ENCODE results near the gene ADORA1. TPM values are rescaled to one million over a fixed set of nuclear protein-coding genes. Genes with fewer than 3 reads are reported as not detected.

ADORA1 gene
- total and polyA plus RNA-seq, 4 donors: 0.33 to 1.1 (median 0.37) TPM

DNA sequence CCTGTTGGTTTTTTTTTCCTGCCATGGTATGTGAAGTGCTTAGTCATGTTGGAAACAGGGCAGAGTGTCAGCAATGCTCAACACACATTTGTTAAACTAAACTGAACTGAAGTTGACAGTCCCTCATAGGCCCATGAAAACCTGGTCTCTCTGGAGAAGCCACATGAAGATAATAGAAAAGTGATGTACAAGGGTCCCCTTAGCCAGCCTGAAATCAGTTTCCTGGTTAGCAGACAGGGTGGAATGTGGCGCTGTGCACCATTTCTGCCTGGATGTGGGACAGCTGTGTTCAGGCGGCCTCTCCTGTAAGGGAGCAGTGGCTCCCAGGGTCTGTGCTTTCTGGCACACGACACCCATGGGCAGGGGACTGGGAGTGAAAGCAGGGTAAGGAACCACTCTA lies 68.8 kb downstream of the ADORA1 start:
- Histone ChIP-seq H3K4me1 (ENCODE audit: control insufficient read depth in 4 of 4, insufficient read depth in 4 of 4, low read length in 3 of 4) (peaks cover 0 to 13% (median 8%) of the 10 kb centered on the region in 4 donors), H3K36me3 (ENCODE audit: control insufficient read depth in 4 of 4, insufficient read depth in 3 of 4, low read depth in 1 of 4, low read length in 3 of 4) (no peaks in the 10 kb centered on the region), H3K9ac (ENCODE audit: low read depth in 1 of 2, low read length in 2 of 2) (no peak overlapping the region), H3K27ac (ENCODE audit: low read depth in 1 of 2, low read length in 2 of 2) (no peak overlapping the region), H3K9me3 (ENCODE audit: control insufficient read depth in 4 of 4, low read length in 3 of 4) (no peaks in the 10 kb centered on the region), H3K4me3 (ENCODE audit: low read depth in 1 of 3, low read length in 3 of 3) (no peak overlapping the region), H3K27me3 (ENCODE audit: control insufficient read depth in 4 of 4, insufficient read depth in 4 of 4, low read length in 3 of 4) (no peaks in the 10 kb centered on the region)
- TF ChIP-seq RXRA (IDR thresholded peaks at IDR 0.05) (no peak), TAF1 (conservative IDR thresholded peaks at IDR 0.05) (no peak)
- DNase-seq (ENCODE audit: low spot score): no peak
- WGBS: 97% methylated on average over 3 of the region's 3 CpGs

DNA sequence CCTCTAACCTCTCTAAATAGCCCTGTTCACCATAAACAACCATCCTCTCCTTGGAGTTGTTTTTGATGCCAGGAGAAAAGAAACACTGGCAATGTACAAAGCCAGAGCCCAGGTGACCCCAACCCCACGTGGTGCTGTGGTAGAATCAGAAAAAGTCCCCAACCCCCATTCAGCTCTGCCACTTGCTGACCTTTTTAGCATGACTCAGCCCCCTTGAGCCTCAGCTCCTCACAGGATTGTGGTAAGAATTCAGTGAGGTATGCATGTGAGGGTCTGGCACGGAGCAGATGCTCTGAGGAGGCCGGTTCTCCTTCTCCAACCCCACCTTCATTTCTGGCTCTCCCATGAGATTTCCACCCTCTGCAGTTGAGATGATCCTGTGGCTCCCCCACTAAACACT lies 70.1 kb downstream of the ADORA1 start:
- Histone ChIP-seq H3K4me3 (ENCODE audit: low read depth in 1 of 3, low read length in 3 of 3) (no peak overlapping the region), H3K27ac (ENCODE audit: low read depth in 1 of 2, low read length in 2 of 2) (no peak overlapping the region), H3K36me3 (ENCODE audit: control insufficient read depth in 4 of 4, insufficient read depth in 3 of 4, low read depth in 1 of 4, low read length in 3 of 4) (no peaks in the 10 kb centered on the region), H3K9me3 (ENCODE audit: control insufficient read depth in 4 of 4, low read length in 3 of 4) (no peaks in the 10 kb centered on the region), H3K27me3 (ENCODE audit: control insufficient read depth in 4 of 4, insufficient read depth in 4 of 4, low read length in 3 of 4) (no peaks in the 10 kb centered on the region), H3K4me1 (ENCODE audit: control insufficient read depth in 4 of 4, insufficient read depth in 4 of 4, low read length in 3 of 4) (peaks cover 0 to 13% (median 8%) of the 10 kb centered on the region in 4 donors), H3K9ac (ENCODE audit: low read depth in 1 of 2, low read length in 2 of 2) (no peak overlapping the region)
- 73% methylated on average over 3 of the region's 3 CpGs for WGBS
- TF ChIP-seq SP1 (IDR thresholded peaks at IDR 0.05): no peak
- no peak for TF ChIP-seq FOXA2 (IDR thresholded peaks at IDR 0.05)
- no peak for TF ChIP-seq YY1 (IDR thresholded peaks at IDR 0.05)
- TF ChIP-seq FOXA1 (IDR thresholded peaks at IDR 0.05): no peak
- TF ChIP-seq, protein P1, sequence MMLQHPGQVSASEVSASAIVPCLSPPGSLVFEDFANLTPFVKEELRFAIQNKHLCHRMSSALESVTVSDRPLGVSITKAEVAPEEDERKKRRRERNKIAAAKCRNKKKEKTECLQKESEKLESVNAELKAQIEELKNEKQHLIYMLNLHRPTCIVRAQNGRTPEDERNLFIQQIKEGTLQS (IDR thresholded peaks at IDR 0.05): no peak
- TF ChIP-seq HNF4G (IDR thresholded peaks at IDR 0.05): no peak
- no peak for TF ChIP-seq NR2F2 (IDR thresholded peaks at IDR 0.05)
- no peak for TF ChIP-seq RXRA (IDR thresholded peaks at IDR 0.05)
- TF ChIP-seq HNF4A (conservative IDR thresholded peaks at IDR 0.05): no peak
- TF ChIP-seq, protein P2, sequence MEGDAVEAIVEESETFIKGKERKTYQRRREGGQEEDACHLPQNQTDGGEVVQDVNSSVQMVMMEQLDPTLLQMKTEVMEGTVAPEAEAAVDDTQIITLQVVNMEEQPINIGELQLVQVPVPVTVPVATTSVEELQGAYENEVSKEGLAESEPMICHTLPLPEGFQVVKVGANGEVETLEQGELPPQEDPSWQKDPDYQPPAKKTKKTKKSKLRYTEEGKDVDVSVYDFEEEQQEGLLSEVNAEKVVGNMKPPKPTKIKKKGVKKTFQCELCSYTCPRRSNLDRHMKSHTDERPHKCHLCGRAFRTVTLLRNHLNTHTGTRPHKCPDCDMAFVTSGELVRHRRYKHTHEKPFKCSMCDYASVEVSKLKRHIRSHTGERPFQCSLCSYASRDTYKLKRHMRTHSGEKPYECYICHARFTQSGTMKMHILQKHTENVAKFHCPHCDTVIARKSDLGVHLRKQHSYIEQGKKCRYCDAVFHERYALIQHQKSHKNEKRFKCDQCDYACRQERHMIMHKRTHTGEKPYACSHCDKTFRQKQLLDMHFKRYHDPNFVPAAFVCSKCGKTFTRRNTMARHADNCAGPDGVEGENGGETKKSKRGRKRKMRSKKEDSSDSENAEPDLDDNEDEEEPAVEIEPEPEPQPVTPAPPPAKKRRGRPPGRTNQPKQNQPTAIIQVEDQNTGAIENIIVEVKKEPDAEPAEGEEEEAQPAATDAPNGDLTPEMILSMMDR (IDR thresholded peaks at IDR 0.05; ENCODE audit: low read depth, low read length, missing input control): no peak
- DNase-seq (ENCODE audit: low spot score): no peak

DNA sequence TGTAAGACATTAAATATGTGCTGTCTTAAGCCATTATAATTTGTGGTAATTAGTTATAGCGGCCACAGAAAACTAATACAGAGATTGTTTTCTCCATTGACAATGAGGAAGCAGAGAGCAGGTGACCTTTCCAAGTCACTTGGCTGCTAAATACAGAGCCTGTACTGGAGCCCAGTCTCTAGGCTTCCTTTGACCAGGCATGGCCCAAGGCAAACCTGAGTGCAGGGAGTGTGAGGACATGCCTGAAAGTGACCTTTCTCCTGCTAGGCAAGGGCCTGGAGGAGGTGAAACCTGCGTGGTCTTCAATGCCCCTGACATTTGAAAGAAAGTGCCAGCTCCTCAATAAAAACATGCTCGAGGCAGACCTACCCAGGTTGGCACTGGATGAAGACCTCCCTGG lies 71.5 kb downstream of the ADORA1 start:
- TF ChIP-seq JUND (IDR thresholded peaks at IDR 0.05): no peak
- no peak for TF ChIP-seq RXRA (IDR thresholded peaks at IDR 0.05)
- TF ChIP-seq, protein P1 (IDR thresholded peaks at IDR 0.05): no peak
- TF ChIP-seq, protein P3, sequence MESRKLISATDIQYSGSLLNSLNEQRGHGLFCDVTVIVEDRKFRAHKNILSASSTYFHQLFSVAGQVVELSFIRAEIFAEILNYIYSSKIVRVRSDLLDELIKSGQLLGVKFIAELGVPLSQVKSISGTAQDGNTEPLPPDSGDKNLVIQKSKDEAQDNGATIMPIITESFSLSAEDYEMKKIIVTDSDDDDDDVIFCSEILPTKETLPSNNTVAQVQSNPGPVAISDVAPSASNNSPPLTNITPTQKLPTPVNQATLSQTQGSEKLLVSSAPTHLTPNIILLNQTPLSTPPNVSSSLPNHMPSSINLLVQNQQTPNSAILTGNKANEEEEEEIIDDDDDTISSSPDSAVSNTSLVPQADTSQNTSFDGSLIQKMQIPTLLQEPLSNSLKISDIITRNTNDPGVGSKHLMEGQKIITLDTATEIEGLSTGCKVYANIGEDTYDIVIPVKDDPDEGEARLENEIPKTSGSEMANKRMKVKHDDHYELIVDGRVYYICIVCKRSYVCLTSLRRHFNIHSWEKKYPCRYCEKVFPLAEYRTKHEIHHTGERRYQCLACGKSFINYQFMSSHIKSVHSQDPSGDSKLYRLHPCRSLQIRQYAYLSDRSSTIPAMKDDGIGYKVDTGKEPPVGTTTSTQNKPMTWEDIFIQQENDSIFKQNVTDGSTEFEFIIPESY (IDR thresholded peaks at IDR 0.05): no peak
- no peak for TF ChIP-seq TAF1 (conservative IDR thresholded peaks at IDR 0.05)
- no peak for TF ChIP-seq YY1 (IDR thresholded peaks at IDR 0.05)
- no peak for TF ChIP-seq FOXA2 (IDR thresholded peaks at IDR 0.05)
- TF ChIP-seq GABPA (IDR thresholded peaks at IDR 0.05 in 1 of 2, conservative IDR thresholded peaks at IDR 0.05 in 1 of 2): no peak
- no peak for TF ChIP-seq FOXA1 (IDR thresholded peaks at IDR 0.05)
- TF ChIP-seq SP1 (IDR thresholded peaks at IDR 0.05): no peak
- no peak for DNase-seq (ENCODE audit: low spot score)

More for the DNA sequence above, 71.5 kb downstream of the ADORA1 start:
- H3K9me3 ChIP-seq (ENCODE audit: control insufficient read depth in 4 of 4, low read length in 3 of 4): no peaks in the 10 kb centered on the region
- no peaks in the 10 kb centered on the region for H3K36me3 ChIP-seq (ENCODE audit: control insufficient read depth in 4 of 4, insufficient read depth in 3 of 4, low read depth in 1 of 4, low read length in 3 of 4)
- H3K9ac ChIP-seq (ENCODE audit: low read depth in 1 of 2, low read length in 2 of 2): no peak overlapping the region
- WGBS: 78% methylated on average over 3 of the region's 3 CpGs
- no peak overlapping the region for H3K4me3 ChIP-seq (ENCODE audit: low read depth in 1 of 3, low read length in 3 of 3)
- H3K27ac ChIP-seq (ENCODE audit: low read depth in 1 of 2, low read length in 2 of 2): no peak overlapping the region
- H3K4me1 ChIP-seq (ENCODE audit: control insufficient read depth in 4 of 4, insufficient read depth in 4 of 4, low read length in 3 of 4): peaks cover 0 to 17% (median 8%) of the 10 kb centered on the region in 4 donors
- H3K27me3 ChIP-seq (ENCODE audit: control insufficient read depth in 4 of 4, insufficient read depth in 4 of 4, low read length in 3 of 4): no peaks in the 10 kb centered on the region
